Activated T-cell treated with anti-CD3 and anti-CD28 coated beads, Interleukin-2, amount 50 U/mL, for 24 hours (primary cell): ENCODE results near the gene LY9.
A peak's percentile ranks its signal among the peaks of the same experiment; 100 is the strongest.

Experiments
- DNase-seq: peaks from one replicate; pipeline ENCODE4 v3.0.0-alpha.2; 2020
- H3K27ac Mint-ChIP-seq: 2 replicates; pipeline ENCODE4 v1.8.0; 2020; ENCODE audit warnings: mild to moderate bottlenecking, mixed read lengths
- H3K27me3 Mint-ChIP-seq: 2 replicates; pipeline ENCODE4 v1.8.0; 2020; ENCODE audit warnings: mixed read lengths
- H3K36me3 Mint-ChIP-seq: 2 replicates; pipeline ENCODE4 v1.8.0; 2020; ENCODE audit warnings: low read depth, mixed read lengths
- H3K4me1 Mint-ChIP-seq: 2 replicates; pipeline ENCODE4 v1.8.0; 2020; ENCODE audit warnings: low read depth, mixed read lengths
- H3K4me3 Mint-ChIP-seq: 2 replicates; pipeline ENCODE4 v1.8.0; 2020; ENCODE audit warnings: mild to moderate bottlenecking, moderate library complexity, mixed read lengths
- H3K9me3 Mint-ChIP-seq: 2 replicates; pipeline ENCODE4 v1.8.0; 2020; ENCODE audit warnings: mixed read lengths

Gene LY9, protein sequence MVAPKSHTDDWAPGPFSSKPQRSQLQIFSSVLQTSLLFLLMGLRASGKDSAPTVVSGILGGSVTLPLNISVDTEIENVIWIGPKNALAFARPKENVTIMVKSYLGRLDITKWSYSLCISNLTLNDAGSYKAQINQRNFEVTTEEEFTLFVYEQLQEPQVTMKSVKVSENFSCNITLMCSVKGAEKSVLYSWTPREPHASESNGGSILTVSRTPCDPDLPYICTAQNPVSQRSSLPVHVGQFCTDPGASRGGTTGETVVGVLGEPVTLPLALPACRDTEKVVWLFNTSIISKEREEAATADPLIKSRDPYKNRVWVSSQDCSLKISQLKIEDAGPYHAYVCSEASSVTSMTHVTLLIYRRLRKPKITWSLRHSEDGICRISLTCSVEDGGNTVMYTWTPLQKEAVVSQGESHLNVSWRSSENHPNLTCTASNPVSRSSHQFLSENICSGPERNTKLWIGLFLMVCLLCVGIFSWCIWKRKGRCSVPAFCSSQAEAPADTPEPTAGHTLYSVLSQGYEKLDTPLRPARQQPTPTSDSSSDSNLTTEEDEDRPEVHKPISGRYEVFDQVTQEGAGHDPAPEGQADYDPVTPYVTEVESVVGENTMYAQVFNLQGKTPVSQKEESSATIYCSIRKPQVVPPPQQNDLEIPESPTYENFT

DNA sequence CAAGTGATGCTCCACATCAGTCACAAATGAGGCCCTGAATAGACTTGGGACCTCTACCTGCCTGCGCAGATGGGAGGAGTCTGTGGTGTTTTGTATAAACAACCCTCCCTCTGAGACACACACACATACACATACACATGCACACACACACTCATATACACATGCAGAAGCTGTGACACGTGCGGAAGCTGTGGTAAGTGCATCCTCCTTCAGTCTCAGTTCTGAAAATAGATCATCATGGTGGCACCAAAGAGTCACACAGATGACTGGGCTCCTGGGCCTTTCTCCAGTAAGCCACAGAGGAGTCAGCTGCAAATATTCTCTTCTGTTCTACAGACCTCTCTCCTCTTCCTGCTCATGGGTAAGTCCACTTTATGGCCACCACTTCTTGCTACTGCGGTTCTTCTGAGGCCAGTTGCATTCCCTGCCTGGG is at the start of gene LY9:
Gene LY9 (plus strand): TSS at position 224 of the 433 bp plus-strand sequence. CDS start 14 bp downstream, at position 238.
- H3K9me3 Mint-ChIP-seq = no peaks in the 10 kb centered on the region
- DNase-seq = peak; percentile 75
- H3K27ac Mint-ChIP-seq = peak within 1 kb of the TSS; percentile 95
- H3K4me1 Mint-ChIP-seq = peaks cover 63% of the 10 kb centered on the region
- H3K36me3 Mint-ChIP-seq = no peaks in the 10 kb centered on the region
- H3K27me3 Mint-ChIP-seq = no peaks in the 10 kb centered on the region
- H3K4me3 Mint-ChIP-seq = peak within 1 kb of the TSS; percentile 81

DNA sequence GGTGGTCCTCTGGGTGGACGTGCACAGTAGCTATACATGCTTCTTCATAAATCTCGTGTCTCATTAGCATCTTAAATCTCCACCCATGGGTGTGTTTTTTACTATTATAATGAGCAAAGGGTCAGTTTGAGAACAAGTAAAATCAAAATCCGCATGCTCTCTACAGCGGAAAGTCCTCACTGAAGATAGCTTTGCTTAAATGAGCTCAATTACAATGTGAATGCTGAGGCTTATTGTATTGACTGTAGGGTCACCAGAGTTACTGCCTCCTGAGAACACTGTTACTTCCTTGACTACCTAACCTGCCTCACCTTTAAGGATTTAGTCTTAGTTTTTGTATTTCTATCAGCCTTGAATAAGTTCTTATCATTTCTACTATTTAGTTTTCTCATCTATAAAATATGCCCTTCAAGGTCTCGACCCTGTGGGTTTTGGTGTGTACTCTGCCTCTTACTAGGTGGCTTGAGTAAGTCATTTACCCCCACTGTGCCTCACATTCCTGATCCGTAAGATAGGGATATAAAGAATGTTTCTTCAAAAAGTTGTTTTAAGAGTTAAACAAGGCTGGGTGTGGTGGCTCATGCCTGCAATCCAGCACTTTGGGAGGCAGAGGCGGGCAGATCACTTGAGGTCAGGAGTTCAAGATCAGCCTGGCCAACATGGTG is 49.0 kb upstream of the LY9 start:
- Mint-ChIP-seq H3K9me3 (no peaks in the 10 kb centered on the region), H3K27me3 (no peaks in the 10 kb centered on the region), H3K36me3 (peaks cover 78% of the 10 kb centered on the region), H3K4me1 (peaks cover 95% of the 10 kb centered on the region), H3K4me3 (no peak overlapping the region), H3K27ac (peak overlapping the region; percentile 62)
- no peak for DNase-seq

DNA sequence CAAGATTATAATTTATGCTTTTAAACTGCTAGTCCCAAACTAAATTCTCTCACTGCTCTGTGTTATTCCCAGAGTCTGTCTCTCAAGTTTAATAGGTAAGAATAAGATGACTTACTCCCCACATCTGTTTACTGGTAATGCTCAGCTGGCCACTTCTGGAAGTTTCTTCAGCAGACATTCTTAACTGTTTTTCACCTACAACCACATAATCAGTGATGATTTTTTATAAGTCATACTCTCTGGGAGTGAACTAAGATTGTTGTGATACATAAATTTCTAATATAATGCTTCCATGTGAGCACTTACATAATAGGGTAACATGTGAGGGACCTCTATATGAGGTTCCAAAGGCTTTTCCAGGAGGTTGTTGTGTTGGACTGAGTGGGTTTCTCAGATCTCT is 48.3 kb upstream of the LY9 start:
- H3K27ac Mint-ChIP-seq = peak overlapping the region; percentile 62
- H3K4me1 Mint-ChIP-seq = peaks cover 95% of the 10 kb centered on the region
- H3K27me3 Mint-ChIP-seq = no peaks in the 10 kb centered on the region
- DNase-seq = no peak
- no peaks in the 10 kb centered on the region for H3K9me3 Mint-ChIP-seq
- H3K4me3 Mint-ChIP-seq = no peak overlapping the region
- H3K36me3 Mint-ChIP-seq = peaks cover 78% of the 10 kb centered on the region

DNA sequence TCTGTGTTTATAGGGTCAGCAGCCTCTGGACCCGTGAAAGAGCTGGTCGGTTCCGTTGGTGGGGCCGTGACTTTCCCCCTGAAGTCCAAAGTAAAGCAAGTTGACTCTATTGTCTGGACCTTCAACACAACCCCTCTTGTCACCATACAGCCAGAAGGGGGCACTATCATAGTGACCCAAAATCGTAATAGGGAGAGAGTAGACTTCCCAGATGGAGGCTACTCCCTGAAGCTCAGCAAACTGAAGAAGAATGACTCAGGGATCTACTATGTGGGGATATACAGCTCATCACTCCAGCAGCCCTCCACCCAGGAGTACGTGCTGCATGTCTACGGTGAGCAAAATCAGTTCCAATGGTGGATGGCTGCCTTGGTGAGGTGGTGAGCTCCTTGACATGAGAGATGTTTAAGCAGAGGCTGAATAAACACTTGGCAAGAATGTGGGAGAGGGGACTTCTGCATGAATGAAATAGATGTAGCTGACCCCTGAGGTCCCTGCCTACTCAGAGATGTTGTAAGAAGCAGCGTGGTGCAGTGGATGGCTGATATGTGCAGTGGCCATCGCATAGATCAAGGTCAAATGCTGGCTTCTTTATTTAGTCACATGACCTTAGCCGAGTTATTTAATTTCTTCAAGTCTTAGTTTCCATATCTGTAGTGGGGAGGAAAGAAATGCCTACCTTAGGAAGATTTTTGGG is 47.6 kb upstream of the LY9 start:
- Mint-ChIP-seq H3K4me3 (no peak overlapping the region), H3K27ac (peak overlapping the region; percentile 62), H3K36me3 (peaks cover 78% of the 10 kb centered on the region), H3K27me3 (no peaks in the 10 kb centered on the region), H3K9me3 (no peaks in the 10 kb centered on the region), H3K4me1 (peaks cover 95% of the 10 kb centered on the region)
- no peak for DNase-seq

DNA sequence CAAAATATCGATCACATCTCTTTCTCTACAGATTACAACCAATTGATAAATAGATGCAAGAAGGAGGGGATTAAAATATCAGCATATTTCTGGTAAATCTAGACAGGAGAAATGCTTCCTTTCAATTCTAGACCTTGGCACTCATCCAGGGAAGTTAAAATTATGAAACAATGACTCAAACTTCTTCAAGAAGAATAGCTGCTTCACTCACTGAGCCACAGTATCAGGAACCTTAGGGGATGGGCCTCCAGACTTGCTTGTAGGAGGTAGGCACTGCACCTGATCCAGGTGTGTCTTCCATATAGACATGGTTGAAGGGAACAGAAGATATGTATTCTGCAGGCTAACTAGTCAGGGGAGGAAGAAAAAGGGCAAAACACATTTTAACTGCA is 47.1 kb upstream of the LY9 start:
- no peaks in the 10 kb centered on the region for H3K27me3 Mint-ChIP-seq
- H3K36me3 Mint-ChIP-seq = peaks cover 78% of the 10 kb centered on the region
- DNase-seq = no peak
- H3K4me3 Mint-ChIP-seq = no peak overlapping the region
- peaks cover 95% of the 10 kb centered on the region for H3K4me1 Mint-ChIP-seq
- H3K9me3 Mint-ChIP-seq = no peaks in the 10 kb centered on the region
- peak overlapping the region; percentile 62 for H3K27ac Mint-ChIP-seq

DNA sequence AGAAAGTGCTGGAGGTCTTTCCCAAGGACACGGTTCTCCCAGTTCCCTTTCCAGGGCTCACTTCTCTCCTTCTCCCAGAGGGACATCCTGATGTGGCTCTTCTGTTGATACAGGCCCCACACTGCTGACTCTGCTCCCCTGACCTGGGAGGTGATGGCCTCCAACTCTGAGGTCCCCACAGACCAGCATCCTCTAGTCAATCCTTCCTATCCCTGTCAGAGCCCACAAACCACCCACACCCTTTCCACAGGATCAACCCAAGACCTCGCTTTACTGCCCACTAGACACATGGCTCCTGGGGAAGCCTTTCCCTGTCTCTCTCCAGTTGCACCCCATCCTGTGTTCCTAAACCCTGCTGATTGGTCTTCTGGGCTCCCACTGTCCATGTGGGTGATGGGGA is 45.4 kb upstream of the LY9 start:
- peak overlapping the region; percentile 10 for H3K4me3 Mint-ChIP-seq
- H3K4me1 Mint-ChIP-seq = peaks cover 85% of the 10 kb centered on the region
- no peaks in the 10 kb centered on the region for H3K27me3 Mint-ChIP-seq
- peak overlapping the region; percentile 88 for H3K27ac Mint-ChIP-seq
- H3K9me3 Mint-ChIP-seq = no peaks in the 10 kb centered on the region
- DNase-seq = no peak
- peaks cover 80% of the 10 kb centered on the region for H3K36me3 Mint-ChIP-seq

DNA sequence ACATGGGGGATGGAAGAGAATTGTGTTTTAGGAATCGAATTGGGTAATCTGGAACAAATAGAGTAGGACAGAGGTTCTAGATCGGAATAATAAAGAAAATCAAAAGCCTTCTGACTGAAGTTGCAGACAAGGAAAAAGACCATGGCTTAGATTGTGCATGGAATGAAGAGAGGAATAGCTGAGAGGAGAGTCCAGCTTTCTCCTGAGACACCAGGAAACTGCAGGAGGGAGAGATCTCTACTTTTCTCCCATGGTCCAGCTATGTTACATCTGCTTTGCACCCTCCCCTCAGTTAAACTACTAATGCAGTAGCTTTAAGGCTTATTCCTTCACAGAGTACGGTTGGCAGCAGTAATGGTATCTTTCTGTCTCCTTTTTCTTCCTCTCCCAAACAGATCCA is 43.6 kb upstream of the LY9 start:
- Mint-ChIP-seq H3K4me3 (no peak overlapping the region), H3K4me1 (peaks cover 86% of the 10 kb centered on the region), H3K9me3 (peaks cover 6% of the 10 kb centered on the region), H3K27ac (peak overlapping the region; percentile 80), H3K27me3 (no peaks in the 10 kb centered on the region), H3K36me3 (peaks cover 67% of the 10 kb centered on the region)
- no peak for DNase-seq

DNA sequence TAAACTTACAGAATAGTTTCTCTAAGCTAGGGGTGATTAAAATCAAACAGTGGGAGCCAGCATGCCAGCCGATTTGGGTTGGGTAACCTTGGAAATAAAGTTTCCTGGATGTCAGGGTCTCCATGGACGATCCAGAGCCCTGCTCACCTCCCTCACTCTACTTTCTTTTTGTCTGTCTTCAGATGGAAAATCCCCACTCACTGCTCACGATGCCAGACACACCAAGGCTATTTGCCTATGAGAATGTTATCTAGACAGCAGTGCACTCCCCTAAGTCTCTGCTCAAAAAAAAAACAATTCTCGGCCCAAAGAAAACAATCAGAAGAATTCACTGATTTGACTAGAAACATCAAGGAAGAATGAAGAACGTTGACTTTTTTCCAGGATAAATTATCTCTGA is 43.0 kb upstream of the LY9 start:
- H3K36me3 Mint-ChIP-seq = peaks cover 63% of the 10 kb centered on the region
- no peak overlapping the region for H3K4me3 Mint-ChIP-seq
- H3K9me3 Mint-ChIP-seq = peaks cover 6% of the 10 kb centered on the region
- DNase-seq = no peak
- H3K27me3 Mint-ChIP-seq = no peaks in the 10 kb centered on the region
- H3K4me1 Mint-ChIP-seq = peaks cover 85% of the 10 kb centered on the region
- H3K27ac Mint-ChIP-seq = peak overlapping the region; percentile 80

DNA sequence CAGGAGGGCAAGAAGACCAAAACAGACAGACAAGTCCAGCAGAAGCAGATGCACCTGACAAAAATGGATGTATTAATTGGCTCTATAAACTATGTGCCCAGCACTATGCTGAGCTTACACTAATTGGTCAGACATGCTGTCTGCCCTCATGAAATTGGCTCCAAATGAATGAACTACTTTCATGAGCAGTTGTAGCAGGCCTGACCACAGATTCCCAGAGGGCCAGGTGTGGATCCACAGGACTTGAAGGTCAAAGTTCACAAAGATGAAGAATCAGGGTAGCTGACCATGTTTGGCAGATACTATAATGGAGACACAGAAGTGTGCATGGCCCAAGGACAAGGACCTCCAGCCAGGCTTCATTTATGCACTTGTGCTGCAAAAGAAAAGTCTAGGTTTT is 42.4 kb upstream of the LY9 start:
- H3K36me3 Mint-ChIP-seq = peaks cover 56% of the 10 kb centered on the region
- H3K27me3 Mint-ChIP-seq = no peaks in the 10 kb centered on the region
- H3K9me3 Mint-ChIP-seq = peaks cover 6% of the 10 kb centered on the region
- no peak overlapping the region for H3K4me3 Mint-ChIP-seq
- no peak for DNase-seq
- no peak overlapping the region for H3K27ac Mint-ChIP-seq
- H3K4me1 Mint-ChIP-seq = peaks cover 81% of the 10 kb centered on the region

DNA sequence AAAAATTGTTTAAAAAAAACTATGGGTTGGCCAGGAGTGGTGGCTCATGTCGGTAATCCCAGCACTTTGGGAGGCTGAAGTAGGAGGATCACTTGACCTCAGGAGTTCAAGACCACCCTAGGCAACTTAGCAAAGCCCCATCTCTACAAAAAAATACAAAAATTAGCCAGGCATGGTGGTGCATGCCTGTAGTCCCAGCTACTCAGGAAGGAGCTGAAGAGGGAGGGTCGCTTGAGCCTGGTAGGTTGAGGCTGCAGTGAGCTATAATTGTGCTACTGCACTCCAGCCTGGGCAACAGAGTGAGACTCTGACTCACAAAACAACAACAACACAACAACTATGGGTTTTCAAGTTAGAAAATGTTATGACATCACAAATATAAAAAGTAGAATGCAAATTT is 40.5 kb upstream of the LY9 start:
- peaks cover 40% of the 10 kb centered on the region for H3K36me3 Mint-ChIP-seq
- no peak for DNase-seq
- H3K4me1 Mint-ChIP-seq = peaks cover 70% of the 10 kb centered on the region

DNA sequence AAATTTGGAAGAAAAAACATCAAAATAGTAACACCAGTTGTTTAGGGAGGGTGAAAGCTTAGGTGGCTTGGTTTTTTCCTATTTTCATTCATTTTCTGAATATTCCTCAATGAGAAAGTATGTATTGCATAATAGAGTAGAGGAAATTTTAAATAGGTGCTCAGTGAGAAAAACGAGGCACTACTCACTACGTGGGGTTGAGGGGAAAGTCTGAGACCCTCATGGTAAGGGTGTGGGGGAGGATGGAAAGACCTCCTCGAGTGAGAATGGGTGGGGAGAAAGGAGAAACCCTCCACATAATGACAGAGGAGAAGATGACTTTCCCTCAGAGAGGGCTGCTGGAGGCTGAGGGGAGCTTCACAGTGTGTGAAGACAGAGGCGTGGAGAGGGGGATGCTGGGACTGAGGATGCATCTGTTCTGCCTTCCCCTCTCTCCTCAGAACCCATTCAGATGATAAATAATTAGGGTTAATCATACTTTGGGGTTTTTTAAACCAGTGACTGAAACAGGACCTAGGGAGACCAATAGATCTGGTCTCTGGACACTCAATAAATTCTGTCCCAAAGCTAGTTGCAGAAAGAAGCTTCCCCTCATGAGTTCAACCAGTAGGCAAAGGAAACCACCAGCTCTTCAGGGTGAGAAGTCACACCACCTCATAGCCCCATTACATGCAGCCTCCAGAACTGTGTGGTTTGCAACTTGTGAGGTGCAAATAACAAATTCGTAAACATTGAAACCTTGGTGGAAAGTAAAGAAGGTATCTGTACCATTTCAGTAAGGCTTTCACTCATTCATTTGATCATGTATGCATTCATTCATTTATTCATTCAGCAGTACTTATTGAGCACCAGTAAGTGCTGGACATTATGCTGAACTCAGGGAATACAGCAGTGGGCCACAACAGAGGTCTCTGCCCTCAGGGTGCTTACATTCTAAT is 39.8 kb upstream of the LY9 start:
- peaks cover 69% of the 10 kb centered on the region for H3K4me1 Mint-ChIP-seq
- peaks cover 8% of the 10 kb centered on the region for H3K9me3 Mint-ChIP-seq
- peak; percentile 40 for DNase-seq
- H3K27me3 Mint-ChIP-seq = no peaks in the 10 kb centered on the region
- no peak overlapping the region for H3K4me3 Mint-ChIP-seq
- peak overlapping the region; percentile 84 for H3K27ac Mint-ChIP-seq
- H3K36me3 Mint-ChIP-seq = peaks cover 32% of the 10 kb centered on the region

More for the DNA sequence above, 40.5 kb upstream of the LY9 start:
- Mint-ChIP-seq H3K9me3 (peaks cover 6% of the 10 kb centered on the region), H3K4me3 (no peak overlapping the region), H3K27me3 (no peaks in the 10 kb centered on the region), H3K27ac (peak overlapping the region; percentile 84)

DNA sequence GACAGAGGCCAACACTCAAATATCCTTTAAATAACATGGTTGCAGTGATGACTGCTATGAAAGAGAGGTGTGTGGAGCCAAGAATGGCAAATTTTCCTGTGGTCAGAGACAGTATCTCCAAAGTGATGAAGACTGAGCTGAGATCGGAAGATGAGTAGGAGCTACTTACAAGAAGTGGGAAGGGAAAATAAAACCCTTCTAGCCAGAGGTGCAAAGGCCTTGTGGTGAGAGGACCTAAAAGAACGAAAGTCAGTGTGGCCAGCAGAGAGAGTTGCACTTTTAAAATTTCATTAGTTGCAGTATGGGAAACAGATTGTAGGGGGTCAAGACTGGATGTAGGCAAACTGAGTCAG is 39.1 kb upstream of the LY9 start:
- peaks cover 14% of the 10 kb centered on the region for H3K9me3 Mint-ChIP-seq
- H3K4me3 Mint-ChIP-seq = no peak overlapping the region
- no peak for DNase-seq
- H3K27me3 Mint-ChIP-seq = no peaks in the 10 kb centered on the region
- peaks cover 71% of the 10 kb centered on the region for H3K4me1 Mint-ChIP-seq
- H3K36me3 Mint-ChIP-seq = peaks cover 29% of the 10 kb centered on the region
- peak overlapping the region; percentile 84 for H3K27ac Mint-ChIP-seq

DNA sequence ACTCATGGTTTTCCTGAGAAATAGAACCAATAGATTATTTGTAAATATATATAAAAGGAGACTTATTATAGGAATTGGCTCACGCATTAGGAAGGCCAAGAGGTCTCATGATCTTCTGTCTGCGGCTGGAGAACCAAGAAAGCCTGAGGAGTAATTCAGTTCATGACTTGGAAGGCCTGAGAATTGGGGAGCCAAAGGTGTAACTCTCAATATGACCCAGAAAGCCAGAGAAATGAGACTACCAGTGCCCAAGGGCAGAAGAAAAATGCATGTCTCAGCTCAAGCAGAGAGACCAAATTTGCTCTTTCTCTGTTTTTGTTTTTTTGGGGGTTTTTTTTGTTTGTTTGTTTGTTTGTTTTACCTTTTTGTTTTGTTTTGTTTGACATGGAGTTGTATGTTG is 37.5 kb upstream of the LY9 start:
- H3K27ac Mint-ChIP-seq = no peak overlapping the region
- no peak for DNase-seq
- H3K4me1 Mint-ChIP-seq = peaks cover 58% of the 10 kb centered on the region
- peaks cover 14% of the 10 kb centered on the region for H3K9me3 Mint-ChIP-seq
- peaks cover 12% of the 10 kb centered on the region for H3K36me3 Mint-ChIP-seq
- H3K4me3 Mint-ChIP-seq = no peak overlapping the region
- no peaks in the 10 kb centered on the region for H3K27me3 Mint-ChIP-seq
